Measurements from ENCODE around the gene NAPG.

- no peak for TF ChIP-seq POLR2A (IDR thresholded peaks at IDR 0.05)
- TF ChIP-seq, protein P1, sequence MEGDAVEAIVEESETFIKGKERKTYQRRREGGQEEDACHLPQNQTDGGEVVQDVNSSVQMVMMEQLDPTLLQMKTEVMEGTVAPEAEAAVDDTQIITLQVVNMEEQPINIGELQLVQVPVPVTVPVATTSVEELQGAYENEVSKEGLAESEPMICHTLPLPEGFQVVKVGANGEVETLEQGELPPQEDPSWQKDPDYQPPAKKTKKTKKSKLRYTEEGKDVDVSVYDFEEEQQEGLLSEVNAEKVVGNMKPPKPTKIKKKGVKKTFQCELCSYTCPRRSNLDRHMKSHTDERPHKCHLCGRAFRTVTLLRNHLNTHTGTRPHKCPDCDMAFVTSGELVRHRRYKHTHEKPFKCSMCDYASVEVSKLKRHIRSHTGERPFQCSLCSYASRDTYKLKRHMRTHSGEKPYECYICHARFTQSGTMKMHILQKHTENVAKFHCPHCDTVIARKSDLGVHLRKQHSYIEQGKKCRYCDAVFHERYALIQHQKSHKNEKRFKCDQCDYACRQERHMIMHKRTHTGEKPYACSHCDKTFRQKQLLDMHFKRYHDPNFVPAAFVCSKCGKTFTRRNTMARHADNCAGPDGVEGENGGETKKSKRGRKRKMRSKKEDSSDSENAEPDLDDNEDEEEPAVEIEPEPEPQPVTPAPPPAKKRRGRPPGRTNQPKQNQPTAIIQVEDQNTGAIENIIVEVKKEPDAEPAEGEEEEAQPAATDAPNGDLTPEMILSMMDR (IDR thresholded peaks at IDR 0.05) = no peak
Measured at GRCh38 chr18:10530002-10530401, 4.2 kb downstream of the NAPG start.
